Smooth muscle cell (in vitro differentiated cells): ENCODE results near the gene PDE4B. TPM values are rescaled to one million over a fixed set of nuclear protein-coding genes. Genes with fewer than 3 reads are reported as not detected.

Source experiments
- DNase-seq: peaks from one replicate; lab custom pipeline; 2025; ENCODE audit not compliant: unreplicated experiment; lab: John Stamatoyannopoulos, UW
- H2AFZ ChIP-seq: fragments of 200-600 bp; sonication (generic); 2 replicates; pipeline ENCODE4 v1.6.0; 2016; ENCODE audit warnings: antibody characterized with exemption, low read depth, mild to moderate bottlenecking
- H3F3A ChIP-seq: fragments of 200-600 bp; sonication (generic); 2 replicates; pipeline ENCODE4 v1.6.0; 2017; ENCODE audit warnings: antibody characterized with exemption, low read depth
- H3K27ac ChIP-seq: fragments of 200-600 bp; sonication (generic); 2 replicates; pipeline ENCODE4 v1.5.1; 2016; ENCODE audit warnings: low read depth, mild to moderate bottlenecking
- H3K27me3 ChIP-seq: fragments of 200-600 bp; sonication (generic); 2 replicates; pipeline ENCODE4 v1.6.1; 2016; ENCODE audit warnings: low read depth, mild to moderate bottlenecking
- H3K36me3 ChIP-seq: fragments of 200-600 bp; sonication (generic); 2 replicates; pipeline ENCODE4 v1.5.1; 2016; ENCODE audit warnings: low read depth
- H3K4me1 ChIP-seq: fragments of 200-600 bp; sonication (generic); 2 replicates; pipeline ENCODE4 v1.5.1; 2016; ENCODE audit warnings: low read depth
- H3K4me2 ChIP-seq: fragments of 200-600 bp; sonication (generic); 2 replicates; pipeline ENCODE4 v1.6.0; 2016; ENCODE audit warnings: mild to moderate bottlenecking
- H3K4me3 ChIP-seq: fragments of 200-600 bp; sonication (generic); 2 replicates; pipeline ENCODE4 v1.5.1; 2016; ENCODE audit warnings: mild to moderate bottlenecking
- H3K79me2 ChIP-seq: fragments of 200-600 bp; sonication (generic); 2 replicates; pipeline ENCODE4 v1.6.0; 2016; ENCODE audit warnings: low read depth, mild to moderate bottlenecking
- H3K9ac ChIP-seq: fragments of 200-600 bp; sonication (generic); 2 replicates; pipeline ENCODE4 v1.6.0; 2016; ENCODE audit warnings: low read depth
- H3K9me3 ChIP-seq: fragments of 200-600 bp; sonication (generic); replicated peaks from 2 replicates; pipeline ENCODE4 v1.5.1; 2016; ENCODE audit warnings: low read depth
- H4K20me1 ChIP-seq: fragments of 200-600 bp; sonication (generic); 2 replicates; pipeline ENCODE4 v1.6.0; 2016; ENCODE audit warnings: low read depth
- WGBS: methylation state at CpG from one replicate; pipeline ENCODE4 v1.1.7; 2016; ENCODE audit warnings: low lambda C conversion rate; 5-methylcytosine and 5-hydroxymethylcytosine counted together
- polyA plus RNA-seq: library from polyadenylated mRNA; unstranded; fragments of >200 nt; fragmentation: Nextera tagmentation; extraction: Ambion mirVana; gene quantifications from 2 replicates; pipeline ENCODE4 v1.2.1, GENCODE V29; 2016
- total RNA-seq: library from RNA; depleted of rRNA; stranded (reverse); fragments of >200 nt; gene quantifications from 2 replicates; pipeline ENCODE4 v1.2.3, GENCODE V29; 2014
- TF ChIP-seq, protein P1 (sequence below): fragments of 200-600 bp; sonication (generic); IDR thresholded peaks from 2 replicates; pipeline ENCODE4 v1.5.1; 2017; ENCODE audit warnings: borderline replicate concordance, mild to moderate bottlenecking, antibody characterized with exemption; ENCODE audit not compliant: insufficient read depth, poor library complexity, severe bottlenecking

Gene PDE4B
- total RNA-seq (21.7 and 24.8 TPM in 2 replicates), polyA plus RNA-seq (14.0 and 18.5 TPM in 2 replicates)

DNA sequence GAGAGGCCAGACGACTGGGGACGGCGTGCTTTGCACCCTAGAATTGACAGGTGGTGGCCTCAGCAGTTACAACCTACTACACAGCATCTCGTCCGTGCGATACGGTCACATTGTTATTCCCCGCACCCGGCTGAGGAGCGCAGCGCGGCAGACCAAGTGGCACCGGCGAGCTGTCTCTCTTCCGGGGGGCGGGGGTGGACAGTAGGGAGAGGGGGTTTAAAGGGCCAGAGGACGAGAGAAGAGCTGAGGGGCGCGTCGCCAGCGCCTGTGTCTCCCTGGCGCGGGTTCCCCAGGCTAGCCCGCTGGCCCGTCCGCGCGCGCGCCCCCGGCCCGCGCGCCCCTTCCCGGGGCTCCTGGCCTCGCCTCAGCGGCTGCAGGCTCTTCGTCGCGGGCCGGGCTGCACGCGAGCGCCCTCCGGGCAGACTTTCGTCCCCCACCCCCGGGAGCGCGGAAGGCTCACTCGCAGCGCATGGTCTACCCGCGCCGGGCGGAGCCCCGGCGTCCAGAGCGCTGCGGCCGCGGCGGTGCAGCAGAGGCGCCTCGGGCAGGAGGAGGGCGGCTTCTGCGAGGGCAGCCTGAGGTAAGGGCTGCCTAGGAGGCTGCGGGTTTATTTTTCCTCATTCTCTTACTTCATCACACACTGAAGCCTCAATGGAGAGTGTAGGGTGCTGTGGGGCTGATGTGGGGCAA is at the start of gene PDE4B:
PDE4B (plus strand) TSS at position 227 of the 690 bp plus-strand sequence.
- no peak within 1 kb of the TSS for H3K9ac ChIP-seq
- H2AFZ ChIP-seq = no peak within 1 kb of the TSS
- H3F3A ChIP-seq = no peaks in the 10 kb centered on the region
- peak within 1 kb of the TSS; percentile 86 for H3K4me2 ChIP-seq
- WGBS = under 1% methylated on average over 57 of the region's 67 CpGs
- TF ChIP-seq, protein P1, sequence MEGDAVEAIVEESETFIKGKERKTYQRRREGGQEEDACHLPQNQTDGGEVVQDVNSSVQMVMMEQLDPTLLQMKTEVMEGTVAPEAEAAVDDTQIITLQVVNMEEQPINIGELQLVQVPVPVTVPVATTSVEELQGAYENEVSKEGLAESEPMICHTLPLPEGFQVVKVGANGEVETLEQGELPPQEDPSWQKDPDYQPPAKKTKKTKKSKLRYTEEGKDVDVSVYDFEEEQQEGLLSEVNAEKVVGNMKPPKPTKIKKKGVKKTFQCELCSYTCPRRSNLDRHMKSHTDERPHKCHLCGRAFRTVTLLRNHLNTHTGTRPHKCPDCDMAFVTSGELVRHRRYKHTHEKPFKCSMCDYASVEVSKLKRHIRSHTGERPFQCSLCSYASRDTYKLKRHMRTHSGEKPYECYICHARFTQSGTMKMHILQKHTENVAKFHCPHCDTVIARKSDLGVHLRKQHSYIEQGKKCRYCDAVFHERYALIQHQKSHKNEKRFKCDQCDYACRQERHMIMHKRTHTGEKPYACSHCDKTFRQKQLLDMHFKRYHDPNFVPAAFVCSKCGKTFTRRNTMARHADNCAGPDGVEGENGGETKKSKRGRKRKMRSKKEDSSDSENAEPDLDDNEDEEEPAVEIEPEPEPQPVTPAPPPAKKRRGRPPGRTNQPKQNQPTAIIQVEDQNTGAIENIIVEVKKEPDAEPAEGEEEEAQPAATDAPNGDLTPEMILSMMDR = no peak
- no peaks in the 10 kb centered on the region for H4K20me1 ChIP-seq
- H3K4me3 ChIP-seq = peak within 1 kb of the TSS; percentile 48
- no peaks in the 10 kb centered on the region for H3K36me3 ChIP-seq
- H3K4me1 ChIP-seq = peaks cover 10% of the 10 kb centered on the region
- no peak for DNase-seq
- no peaks in the 10 kb centered on the region for H3K9me3 ChIP-seq
- H3K27me3 ChIP-seq = peaks cover 68% of the 10 kb centered on the region
- no peaks in the 10 kb centered on the region for H3K79me2 ChIP-seq
- no peak within 1 kb of the TSS for H3K27ac ChIP-seq

DNA sequence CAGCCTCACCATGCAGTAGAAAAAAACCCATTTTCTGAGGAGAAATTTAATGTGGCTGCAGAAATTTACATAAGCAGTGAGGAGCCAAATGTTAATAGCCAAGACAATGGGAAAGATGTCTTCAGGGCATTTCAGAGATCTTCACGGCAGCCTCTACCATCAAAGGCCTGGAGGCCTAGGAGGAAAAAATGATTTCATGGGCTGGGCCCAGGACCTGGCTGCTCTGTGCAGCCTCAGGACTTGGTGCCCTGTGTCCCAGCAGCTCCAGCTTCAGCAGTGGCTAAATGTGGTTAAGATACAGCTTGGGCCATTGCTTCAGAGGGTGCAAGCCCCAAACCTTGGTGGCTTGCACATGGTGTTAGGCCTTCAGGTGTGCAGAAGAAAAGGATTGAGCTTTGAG is 48.0 kb upstream of the PDE4B start:
- 71% methylated on average over 1 of the region's 1 CpG for WGBS
- no peak overlapping the region for H2AFZ ChIP-seq
- H3K27me3 ChIP-seq = no peaks in the 10 kb centered on the region
- DNase-seq = no peak
- no peak overlapping the region for H3K4me3 ChIP-seq
- H3F3A ChIP-seq = no peaks in the 10 kb centered on the region
- no peak overlapping the region for H3K27ac ChIP-seq
- no peaks in the 10 kb centered on the region for H4K20me1 ChIP-seq
- no peak overlapping the region for H3K9ac ChIP-seq
- H3K36me3 ChIP-seq = no peaks in the 10 kb centered on the region
- TF ChIP-seq, protein P1 = no peak
- H3K79me2 ChIP-seq = no peaks in the 10 kb centered on the region
- H3K9me3 ChIP-seq = peaks cover 4% of the 10 kb centered on the region
- no peak overlapping the region for H3K4me2 ChIP-seq
- H3K4me1 ChIP-seq = no peaks in the 10 kb centered on the region

DNA sequence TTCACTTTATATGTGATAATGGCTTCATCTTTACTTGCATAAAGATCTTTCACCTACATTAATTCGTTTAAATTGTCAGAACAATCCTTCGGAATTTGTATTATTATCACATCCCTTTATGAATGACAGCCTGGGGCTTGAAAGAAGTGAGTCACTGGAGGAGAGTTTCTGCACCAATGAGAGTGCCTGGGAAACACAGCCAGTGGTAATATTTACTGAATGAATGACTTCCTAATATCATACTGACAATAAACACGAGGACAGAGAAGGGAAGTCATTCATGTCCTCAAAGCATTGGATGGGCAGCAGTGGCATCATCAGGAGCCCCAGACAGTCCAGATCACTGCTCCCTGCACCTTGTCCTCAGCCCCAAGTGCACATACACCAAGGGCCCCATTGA is 40.7 kb upstream of the PDE4B start:
- no peak for DNase-seq
- no peaks in the 10 kb centered on the region for H4K20me1 ChIP-seq
- H3K79me2 ChIP-seq = no peaks in the 10 kb centered on the region
- H3K27me3 ChIP-seq = peaks cover 5% of the 10 kb centered on the region
- no peaks in the 10 kb centered on the region for H3K4me1 ChIP-seq
- H3F3A ChIP-seq = no peaks in the 10 kb centered on the region
- H3K4me2 ChIP-seq = no peak overlapping the region
- TF ChIP-seq, protein P1 = no peak
- no peak overlapping the region for H3K9ac ChIP-seq
- whole genome bisulfite sequencing = 56% methylated on average over 3 of the region's 3 CpGs
- H3K27ac ChIP-seq = no peak overlapping the region
- H3K4me3 ChIP-seq = no peak overlapping the region
- no peaks in the 10 kb centered on the region for H3K9me3 ChIP-seq
- H3K36me3 ChIP-seq = no peaks in the 10 kb centered on the region
- no peak overlapping the region for H2AFZ ChIP-seq

DNA sequence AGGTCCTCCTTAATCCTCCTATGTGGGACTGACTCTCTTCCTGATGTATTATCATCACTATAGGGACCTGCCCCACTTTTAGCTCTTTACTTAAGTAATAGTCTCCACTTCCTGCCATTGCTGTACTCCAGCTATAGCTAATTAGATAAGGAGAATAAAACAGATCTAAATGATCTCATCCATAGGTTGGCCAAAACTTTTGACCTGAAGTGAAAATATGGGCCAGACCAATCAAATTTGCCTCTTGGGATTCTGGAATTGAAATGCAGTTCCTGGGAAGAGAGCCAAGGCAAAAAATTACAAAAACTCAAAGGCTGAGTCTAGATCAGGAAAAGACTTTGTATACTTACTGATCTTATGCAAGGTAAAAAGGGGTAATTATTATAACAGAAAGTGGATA is 36.1 kb upstream of the PDE4B start:
- Histone ChIP-seq H3K79me2 (no peaks in the 10 kb centered on the region), H3K4me3 (no peak overlapping the region), H3K4me1 (no peaks in the 10 kb centered on the region), H3K9ac (no peak overlapping the region), H3K36me3 (no peaks in the 10 kb centered on the region), H2AFZ (no peak overlapping the region), H4K20me1 (no peaks in the 10 kb centered on the region), H3K27me3 (peaks cover 5% of the 10 kb centered on the region), H3K27ac (no peak overlapping the region), H3K4me2 (no peak overlapping the region), H3K9me3 (no peaks in the 10 kb centered on the region), H3F3A (no peaks in the 10 kb centered on the region)
- no peak for DNase-seq
- TF ChIP-seq, protein P1 = no peak
